ENCODE measurements around the gene DGKI.

DGKI gene

GRCh38 chr7:137587326-137587725, 259.4 kb downstream of the DGKI start:
- DNase-seq = no peak

DNA sequence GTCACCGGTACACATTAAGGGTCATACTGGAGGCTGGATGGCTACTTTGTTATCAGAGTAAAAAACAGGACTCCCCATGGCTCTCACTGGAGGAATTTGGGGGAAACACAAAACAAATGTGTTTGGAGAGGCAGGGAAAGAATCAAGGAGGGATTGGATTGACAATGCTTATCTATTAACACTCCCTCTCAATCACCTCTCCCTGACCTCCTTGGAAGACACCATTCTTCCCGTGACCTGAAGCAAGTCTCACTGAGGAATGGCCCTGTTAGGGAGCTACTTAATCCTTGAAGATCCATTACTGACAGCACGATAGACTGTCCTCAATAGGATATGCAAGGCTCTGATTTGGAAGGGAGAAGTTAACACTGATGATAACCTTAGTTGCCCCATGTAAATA, 261.2 kb downstream of the DGKI start:
- DNase-seq = no peak

- DNase-seq = no peak
Observed at GRCh38 chr7:137583172-137583571, 263.6 kb downstream of the DGKI start.

DNA sequence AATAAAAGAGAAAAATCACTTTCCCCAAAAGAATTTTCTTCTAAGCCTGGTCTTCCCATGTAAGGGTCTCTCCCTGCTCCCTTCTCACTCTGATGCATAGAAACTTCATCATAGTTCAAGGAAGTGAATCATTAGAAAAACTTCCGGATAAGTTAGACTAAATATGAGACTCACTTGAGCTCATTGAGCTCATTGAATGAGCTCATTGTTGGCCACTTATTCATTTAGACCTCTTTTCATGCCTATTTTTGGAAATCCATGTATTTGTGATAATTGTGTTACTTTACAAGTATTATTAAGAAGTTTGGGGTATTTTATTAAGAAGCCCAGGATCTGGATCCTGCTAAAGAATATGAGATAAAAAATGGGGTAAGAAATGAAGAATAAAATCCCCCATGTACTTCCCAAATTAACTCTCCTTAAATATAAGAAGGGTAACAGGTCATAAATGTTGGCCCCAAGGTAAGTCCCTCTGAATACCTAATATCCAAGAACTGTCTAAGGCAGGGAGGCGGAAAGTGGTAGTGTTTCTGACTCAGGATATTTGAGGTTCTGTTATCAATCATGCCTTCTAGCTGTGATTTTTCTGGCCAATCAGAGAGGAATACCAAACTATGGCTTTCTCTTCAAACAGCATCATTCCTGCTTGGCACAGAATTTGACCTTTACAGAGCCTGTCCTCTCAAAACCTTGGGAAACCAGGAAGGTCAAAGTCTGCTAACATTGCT, 266.7 kb downstream of the DGKI start:
- DNase-seq = no peak

- no peak for DNase-seq
Observed at GRCh38 chr7:137578541-137578940, 268.2 kb downstream of the DGKI start.

GRCh38 chr7:137577184-137577583, 269.6 kb downstream of the DGKI start:
- no peak for DNase-seq

GRCh38 chr7:137576481-137576880, 270.3 kb downstream of the DGKI start:
- DNase-seq = no peak

- DNase-seq = no peak
Observed at GRCh38 chr7:137574812-137575211, 272.0 kb downstream of the DGKI start.

DNA sequence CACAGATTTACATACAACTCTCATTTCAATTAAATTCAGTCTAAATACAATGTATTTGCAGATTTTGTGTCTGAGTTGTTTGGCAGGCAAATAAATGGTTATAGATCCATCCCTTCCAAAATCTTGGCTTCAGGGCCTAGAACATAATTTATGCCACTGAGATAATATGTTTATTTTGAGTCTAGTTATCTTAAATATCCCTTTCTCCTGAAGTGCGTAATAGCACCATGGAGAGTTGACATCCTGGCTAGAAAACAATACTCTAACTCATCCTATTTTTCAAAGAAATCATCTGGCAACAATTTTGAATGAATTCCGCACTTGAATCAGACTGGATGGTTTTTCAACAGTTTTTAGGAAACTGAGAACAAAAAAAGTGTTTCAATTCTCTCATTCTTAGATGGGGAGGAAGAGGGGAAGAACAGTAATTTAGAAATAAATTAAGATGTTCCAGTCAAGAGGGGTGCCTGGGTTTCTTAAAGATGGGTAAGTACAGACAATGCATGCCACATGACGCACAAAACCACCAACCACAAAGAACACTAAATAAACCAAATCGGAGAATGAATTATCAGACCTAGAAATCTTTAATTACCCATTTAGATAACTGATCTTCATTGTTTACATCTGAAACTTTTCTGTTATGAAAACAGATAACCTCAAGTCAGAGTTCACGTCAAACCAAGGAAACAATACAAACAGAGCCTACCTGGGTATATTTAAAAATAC, 274.6 kb downstream of the DGKI start:
- no peak for DNase-seq

GRCh38 chr7:137564677-137565076, 282.1 kb downstream of the DGKI start:
- no peak for DNase-seq

DNA sequence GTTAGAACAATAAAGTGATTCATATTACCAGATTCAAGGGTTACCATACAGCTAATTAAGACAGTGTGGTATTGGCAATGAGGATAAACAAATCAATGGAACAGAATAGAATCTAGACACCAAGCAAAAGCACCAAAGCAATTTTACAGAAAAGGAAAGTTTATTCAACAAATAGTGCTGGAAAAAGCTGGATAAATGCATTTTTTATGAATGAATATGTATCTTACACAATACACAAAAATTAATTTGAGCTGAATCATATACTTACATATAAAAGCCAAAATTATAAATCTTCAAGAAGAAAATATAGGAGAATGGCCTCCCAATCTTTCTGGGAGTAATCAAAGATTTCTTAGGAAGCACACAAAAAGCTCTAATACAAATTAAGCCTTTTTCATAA, 282.8 kb downstream of the DGKI start:
- no peak for DNase-seq

GRCh38 chr7:137547485-137547884, 299.3 kb downstream of the DGKI start:
- no peak for DNase-seq

GRCh38 chr7:137546671-137547070, 300.1 kb downstream of the DGKI start:
- no peak for DNase-seq

DNA sequence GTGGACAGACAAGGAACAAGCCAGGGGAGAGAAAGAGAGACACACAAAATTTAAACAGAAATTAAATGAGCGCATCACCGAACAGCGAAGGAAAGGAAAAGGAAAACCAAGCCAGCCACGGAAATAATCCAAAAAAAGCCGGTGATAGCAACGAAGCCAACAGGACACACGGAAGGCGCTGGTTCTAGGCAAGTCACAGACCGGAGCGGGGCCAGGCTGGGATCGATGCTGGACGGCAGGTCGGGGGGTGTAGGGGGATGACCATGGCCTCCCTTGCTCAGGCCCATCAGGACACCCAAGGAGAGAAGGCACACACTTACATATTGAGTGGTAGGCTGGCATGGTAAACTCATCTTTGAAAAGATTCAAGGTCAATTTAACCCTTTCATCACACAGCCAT, 300.8 kb downstream of the DGKI start:
- no peak for DNase-seq

DNA sequence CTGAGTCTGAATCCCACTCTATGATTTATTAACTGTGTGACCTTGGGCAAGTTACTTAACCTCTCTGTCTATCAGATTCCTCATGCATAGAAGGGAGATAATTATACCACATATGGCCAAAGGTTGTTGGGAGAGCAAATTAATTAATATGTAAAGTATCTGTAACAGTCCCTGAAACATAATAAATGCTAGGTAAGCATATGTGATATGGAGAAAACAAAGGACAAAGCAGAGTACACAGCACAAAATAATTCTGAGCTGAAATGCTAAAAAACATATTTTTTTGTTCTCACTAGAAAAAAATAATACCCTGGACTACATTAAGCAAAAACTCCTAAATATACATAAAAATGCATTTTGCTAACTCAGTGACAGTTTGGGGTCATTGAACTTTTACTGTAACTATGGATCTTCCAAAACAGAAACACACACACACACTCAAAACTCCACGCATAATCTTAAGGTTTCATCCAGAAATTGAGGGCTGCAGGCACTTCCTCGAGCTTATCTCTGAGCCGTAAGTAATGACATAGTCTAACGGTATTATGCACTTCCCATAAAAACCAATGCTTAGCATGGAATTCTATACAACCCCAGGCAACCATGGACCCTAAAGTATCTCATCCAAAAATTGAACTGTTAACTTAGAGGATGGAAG, 301.6 kb downstream of the DGKI start:
- DNase-seq = no peak

DNA sequence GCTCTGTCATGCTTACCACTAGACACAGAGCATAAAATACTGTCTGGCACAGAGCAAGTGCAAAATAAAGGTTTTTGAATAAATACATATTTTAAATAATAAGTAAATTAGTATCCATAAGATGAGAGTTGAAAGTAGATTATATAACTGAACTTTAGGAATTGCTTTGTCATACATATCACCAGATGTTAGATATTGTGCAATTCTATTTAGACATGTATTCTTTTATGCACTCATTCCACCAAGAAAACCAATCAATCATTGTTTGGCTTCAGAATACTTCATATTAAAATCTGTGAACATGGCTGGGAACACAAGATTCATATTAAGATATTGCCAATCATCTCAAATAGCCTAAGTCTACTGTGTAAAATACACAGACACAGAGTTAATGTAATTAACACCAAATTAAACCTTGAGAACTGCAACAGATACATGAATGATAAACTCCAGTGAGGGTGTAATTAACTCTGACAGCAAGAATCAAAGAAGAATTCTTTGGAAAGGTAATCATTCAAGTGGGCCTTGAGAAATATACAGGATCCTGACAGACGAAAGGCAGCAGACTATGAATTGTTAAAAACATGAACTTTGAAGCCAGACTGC, 302.2 kb downstream of the DGKI start:
- DNase-seq = no peak

GRCh38 chr7:137539111-137539715, 307.6 kb downstream of the DGKI start:
- no peak for DNase-seq

DNA sequence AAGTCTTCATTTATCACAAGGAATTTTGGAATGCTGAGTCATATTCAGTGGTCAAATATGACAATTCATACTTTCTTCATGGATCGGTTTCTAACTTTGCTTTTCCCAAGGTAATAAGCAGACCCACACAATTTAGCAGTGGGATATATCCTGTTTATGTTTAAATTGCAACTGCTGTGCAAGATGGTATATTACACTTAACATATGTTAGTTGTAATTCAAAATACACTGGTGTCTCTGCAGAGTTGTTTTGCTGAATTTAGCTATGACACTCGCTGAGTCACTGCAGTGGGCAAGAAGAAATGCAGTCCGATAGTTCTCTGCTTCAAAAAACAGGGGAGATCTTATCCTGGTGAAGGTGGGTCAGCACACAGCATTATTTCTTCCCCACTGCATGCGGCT, 308.4 kb downstream of the DGKI start:
- no peak for DNase-seq

DNA sequence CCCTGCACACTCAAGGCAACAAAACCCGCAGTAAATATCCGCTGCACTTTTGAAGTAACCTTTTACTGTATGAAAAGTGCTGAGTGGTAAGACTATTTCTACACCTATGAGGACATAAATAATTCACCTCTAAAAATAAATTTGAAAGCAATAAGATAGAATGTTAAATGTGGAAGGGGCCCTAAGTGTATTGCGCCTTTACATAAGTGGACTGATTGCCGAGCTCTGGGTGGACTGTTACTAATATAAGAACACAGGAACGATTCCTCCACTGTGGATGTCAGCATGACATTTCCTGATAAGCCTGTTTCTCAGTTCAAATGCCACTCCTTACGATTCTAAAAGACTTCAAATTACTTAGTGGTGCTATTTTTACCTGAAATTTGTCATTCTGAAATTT, 311.2 kb downstream of the DGKI start:
- DNase-seq = no peak

- DNase-seq = no peak
Observed at GRCh38 chr7:137531671-137532070, 315.1 kb downstream of the DGKI start.

DNA sequence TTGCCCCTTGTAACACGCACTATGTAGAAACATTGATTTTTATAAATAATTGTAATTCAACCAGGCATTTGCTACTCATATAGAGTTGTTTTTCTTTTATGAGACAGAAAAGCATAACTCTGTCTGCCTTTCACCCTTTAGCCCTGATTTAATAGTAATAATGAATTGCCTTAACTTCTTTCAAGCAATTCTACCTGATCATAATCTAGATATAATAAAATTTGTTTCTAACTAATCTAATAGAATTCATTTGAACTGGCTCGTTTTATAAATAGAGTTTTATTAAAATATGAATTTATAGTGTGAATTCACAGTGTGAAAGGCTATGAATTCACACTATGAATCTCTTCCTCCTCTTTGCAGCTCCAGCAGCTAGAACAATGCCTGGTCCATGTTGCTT, 319.1 kb downstream of the DGKI start:
- DNase-seq = no peak

DNA sequence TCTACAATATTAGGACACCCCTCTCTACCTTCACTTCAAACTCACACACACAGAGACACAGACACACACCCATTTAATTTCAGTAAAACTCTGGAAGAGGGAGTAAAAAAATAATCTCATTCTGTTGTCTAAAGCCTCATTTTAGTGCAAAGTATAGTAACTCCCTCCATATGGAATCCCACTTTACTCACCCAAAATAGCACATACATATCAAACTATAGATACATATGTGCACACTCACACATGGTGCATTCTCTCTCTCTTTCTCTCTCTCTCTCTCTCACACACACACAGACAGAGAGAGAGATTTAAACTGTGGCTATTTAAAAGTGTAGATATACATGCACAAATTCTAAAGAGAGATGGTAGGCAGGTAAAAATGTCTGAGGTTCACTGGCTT, 323.6 kb downstream of the DGKI start:
- no peak for DNase-seq

GRCh38 chr7:137521451-137521850, 325.3 kb downstream of the DGKI start:
- no peak for DNase-seq

Data from COR-L47 (cell line).